ENCODE results near the gene DST. TPM values are rescaled to one million over a fixed set of nuclear protein-coding genes. Genes with fewer than 3 reads are reported as not detected.

Gene DST
- total RNA-seq, 2 experiments from 2014 or later, result 0.54 to 1.3 TPM

DNA sequence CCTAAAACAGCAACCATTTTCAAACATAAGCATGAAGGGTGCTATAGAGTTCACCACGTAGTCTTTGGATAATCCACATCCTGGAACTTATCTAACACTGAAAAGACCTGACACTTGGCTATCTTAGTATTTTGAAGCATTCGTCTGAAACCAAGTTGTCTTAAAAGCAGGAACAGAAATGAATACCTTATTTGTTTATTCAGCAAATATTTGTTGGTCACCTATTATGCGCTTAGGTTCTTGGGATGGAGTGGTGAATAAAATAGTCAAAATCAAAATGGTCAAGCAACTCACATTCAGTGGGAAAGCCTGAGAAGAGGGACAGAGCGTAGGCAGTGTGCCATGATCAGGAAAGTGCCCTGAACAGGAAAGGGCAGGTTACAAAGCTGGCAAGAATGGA is 206.9 kb downstream of the DST start:
- H3K9me3 Mint-ChIP-seq, result peaks cover 3% of the 10 kb centered on the region

DNA sequence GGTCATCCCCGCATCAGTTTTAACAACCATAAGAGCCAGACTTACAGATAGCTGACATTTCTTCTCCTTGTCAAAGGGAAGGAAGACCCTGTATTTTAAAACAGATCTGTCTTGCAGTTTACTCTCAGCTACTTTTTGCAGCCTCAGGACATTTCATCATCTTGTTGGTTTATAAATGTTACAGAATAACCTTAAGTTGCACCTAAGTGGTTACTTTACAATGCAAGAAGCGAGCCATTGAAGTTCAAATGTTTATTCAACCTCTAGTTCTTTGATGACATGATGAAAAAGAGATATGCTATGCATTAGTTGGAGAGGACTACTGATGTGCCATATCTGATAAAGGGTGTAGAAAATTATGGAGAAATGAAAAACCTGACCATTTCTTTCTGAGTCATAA is 207.4 kb downstream of the DST start:
- Mint-ChIP-seq H3K36me3 (no peaks in the 10 kb centered on the region), H3K9me3 (peaks cover 3% of the 10 kb centered on the region), H3K27me3 (no peaks in the 10 kb centered on the region), H3K27ac (no peak overlapping the region), H3K4me3 (no peak overlapping the region), H3K4me1 (no peaks in the 10 kb centered on the region)
- no peak for ATAC-seq (ENCODE audit: low read depth)
- DNase-seq, result no peak
- POLR2A ChIA-PET, result no interaction called here

More for the DNA sequence above, 206.9 kb downstream of the DST start:
- no peak overlapping the region for H3K4me3 Mint-ChIP-seq
- H3K27me3 Mint-ChIP-seq, result no peaks in the 10 kb centered on the region
- ATAC-seq (ENCODE audit: low read depth) (no peak), DNase-seq (no peak)
- H3K27ac Mint-ChIP-seq, result no peak overlapping the region
- POLR2A ChIA-PET, result no interaction called here
- no peaks in the 10 kb centered on the region for H3K4me1 Mint-ChIP-seq
- H3K36me3 Mint-ChIP-seq, result no peaks in the 10 kb centered on the region

DNA sequence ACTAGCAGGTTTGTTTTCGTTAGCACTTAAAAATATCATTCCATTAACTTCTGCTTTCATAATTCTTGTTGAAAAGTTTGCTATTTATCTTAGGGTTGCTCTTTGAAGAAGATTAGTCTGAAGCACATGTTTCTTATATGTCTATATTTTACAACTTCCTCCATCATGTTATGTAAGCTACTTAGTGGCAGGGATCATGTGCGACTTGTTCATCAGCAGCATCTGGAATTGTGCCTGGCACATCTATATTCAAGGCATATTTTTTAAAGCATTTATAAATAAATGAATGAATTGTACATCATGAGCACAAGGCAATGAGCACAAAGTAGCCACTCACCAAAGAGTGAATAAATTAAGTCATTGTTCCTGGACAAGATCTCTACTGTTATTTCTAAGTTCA is 208.1 kb downstream of the DST start:
- Mint-ChIP-seq H3K27me3 (no peaks in the 10 kb centered on the region), H3K4me1 (no peaks in the 10 kb centered on the region), H3K36me3 (no peaks in the 10 kb centered on the region), H3K9me3 (peaks cover 5% of the 10 kb centered on the region), H3K4me3 (no peak overlapping the region), H3K27ac (no peak overlapping the region)
- DNase-seq (no peak), ATAC-seq (ENCODE audit: low read depth) (no peak)
- POLR2A ChIA-PET, result no interaction called here

DNA sequence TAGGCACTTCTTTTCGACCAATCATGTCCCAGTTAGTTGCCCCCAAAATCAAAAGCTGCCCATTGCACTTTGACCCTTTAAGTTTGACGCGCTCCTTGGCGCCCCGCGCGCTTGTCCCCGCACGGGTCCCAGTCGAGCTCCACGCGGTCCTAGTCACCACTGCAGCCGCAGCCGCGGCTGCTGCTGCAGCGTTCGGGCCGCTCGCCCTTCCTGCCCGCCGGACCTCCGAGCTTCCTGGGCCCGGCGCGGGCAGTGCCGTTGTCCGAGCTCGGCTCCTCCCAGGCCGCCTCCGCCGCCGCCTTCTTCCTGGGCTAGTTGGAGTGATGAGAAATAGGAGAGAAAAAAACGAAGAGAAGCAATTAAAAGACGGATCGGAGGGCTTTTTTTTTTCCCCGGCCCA is 209.6 kb downstream of the DST start:
- POLR2A ChIA-PET, result no interaction called here
- Mint-ChIP-seq H3K27ac (no peak overlapping the region), H3K36me3 (no peaks in the 10 kb centered on the region), H3K27me3 (no peaks in the 10 kb centered on the region), H3K4me1 (no peaks in the 10 kb centered on the region), H3K4me3 (no peak overlapping the region), H3K9me3 (peaks cover 2% of the 10 kb centered on the region)
- DNase-seq, result no peak
- no peak for ATAC-seq (ENCODE audit: low read depth)

GRCh38 chr6:56432194-56432593 is 210.5 kb downstream of the DST start:
- H3K27ac Mint-ChIP-seq, result no peak overlapping the region
- H3K27me3 Mint-ChIP-seq, result no peaks in the 10 kb centered on the region
- DNase-seq, result no peak
- no peak overlapping the region for H3K4me3 Mint-ChIP-seq
- POLR2A ChIA-PET, result no interaction called here
- H3K36me3 Mint-ChIP-seq, result no peaks in the 10 kb centered on the region
- H3K4me1 Mint-ChIP-seq, result no peaks in the 10 kb centered on the region
- ATAC-seq (ENCODE audit: low read depth), result no peak
- peaks cover 2% of the 10 kb centered on the region for H3K9me3 Mint-ChIP-seq

DNA sequence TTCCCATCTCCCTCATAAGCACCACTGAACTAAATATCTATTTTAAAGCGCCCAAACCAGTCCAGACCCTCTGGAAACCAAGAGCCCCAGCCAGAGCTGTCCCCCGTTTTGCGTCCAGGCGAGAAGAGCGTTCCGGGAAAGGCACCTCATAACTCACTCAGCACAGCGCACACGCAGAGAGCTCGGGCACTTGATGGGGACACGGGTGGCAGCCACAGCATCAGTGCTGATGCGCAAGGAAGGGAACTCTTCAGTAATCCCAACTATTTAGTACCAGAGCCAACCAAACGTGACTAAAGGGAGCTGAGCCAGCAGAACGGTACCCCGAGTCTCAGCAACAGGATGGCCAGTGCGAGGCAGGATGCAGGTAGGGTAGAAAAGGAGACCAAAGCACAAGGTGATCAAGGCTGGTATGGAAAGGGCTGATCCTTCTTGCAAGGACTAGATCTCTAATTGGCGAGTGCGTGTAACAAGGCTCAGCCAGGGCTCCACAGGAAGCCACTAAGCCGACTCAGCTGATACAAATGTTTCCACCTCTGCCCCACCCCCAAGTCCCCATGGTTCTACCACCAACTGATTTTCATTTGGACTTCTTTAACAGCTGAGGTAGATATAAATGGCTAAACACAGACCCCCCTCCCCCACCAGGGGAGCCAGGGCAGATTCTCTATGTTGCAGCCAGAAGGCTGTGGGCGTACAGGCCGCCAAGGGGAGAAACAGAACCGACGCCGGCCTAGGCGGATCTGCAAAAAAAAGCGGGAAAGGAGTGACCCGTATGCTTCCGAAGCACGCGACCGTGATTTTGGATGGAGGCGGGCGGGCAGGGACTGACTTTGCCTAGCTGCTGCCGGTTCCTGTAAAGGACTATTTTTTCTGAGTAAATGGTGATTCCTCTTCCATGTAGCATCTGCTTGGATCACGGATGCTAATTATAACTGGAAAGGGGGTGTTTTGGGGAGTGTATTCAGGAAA is 211.8 kb downstream of the DST start:
- Mint-ChIP-seq H3K36me3 (no peaks in the 10 kb centered on the region), H3K9me3 (peaks cover 2% of the 10 kb centered on the region), H3K27ac (no peak overlapping the region), H3K4me1 (no peaks in the 10 kb centered on the region), H3K27me3 (peaks cover under 1% of the 10 kb centered on the region), H3K4me3 (no peak overlapping the region)
- POLR2A ChIA-PET, result no interaction called here
- no peak for ATAC-seq (ENCODE audit: low read depth)
- DNase-seq, result no peak

DNA sequence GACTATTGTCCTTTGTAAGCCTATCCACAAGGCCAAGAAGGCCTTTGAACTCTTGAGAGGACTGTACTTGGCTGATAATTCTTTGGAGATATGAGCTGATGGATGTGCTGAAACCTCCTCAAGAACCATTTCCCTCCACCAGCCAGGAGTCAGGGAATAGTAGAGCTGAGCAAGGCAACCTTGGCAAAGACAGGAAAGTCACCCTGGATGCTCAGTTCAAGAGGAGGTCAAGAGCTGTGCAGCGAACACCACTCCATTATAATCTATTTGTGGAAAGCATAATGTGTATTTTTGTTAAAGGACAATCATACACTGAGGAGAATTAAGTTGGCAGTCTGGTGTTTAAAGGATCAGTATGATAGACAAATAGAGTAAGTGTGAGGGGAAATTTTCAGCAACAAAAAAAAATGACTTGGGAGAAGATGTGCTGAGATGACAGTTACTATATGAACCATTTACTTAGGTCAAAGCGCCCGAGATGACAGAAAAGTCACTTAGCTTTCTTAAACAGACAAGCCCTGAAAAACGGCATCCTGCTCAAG is 218.1 kb downstream of the DST start:
- Mint-ChIP-seq H3K4me3 (no peak overlapping the region), H3K9me3 (peaks cover 1% of the 10 kb centered on the region), H3K4me1 (no peaks in the 10 kb centered on the region), H3K27me3 (peaks cover 4% of the 10 kb centered on the region), H3K27ac (no peak overlapping the region), H3K36me3 (no peaks in the 10 kb centered on the region)
- no peak for DNase-seq
- no peak for ATAC-seq (ENCODE audit: low read depth)
- POLR2A ChIA-PET, result no interaction called here

GRCh38 chr6:56424064-56424463 is 218.6 kb downstream of the DST start:
- H3K27me3 Mint-ChIP-seq, result peaks cover 4% of the 10 kb centered on the region
- ATAC-seq (ENCODE audit: low read depth) (no peak), DNase-seq (no peak)
- H3K4me1 Mint-ChIP-seq, result no peaks in the 10 kb centered on the region
- no peak overlapping the region for H3K4me3 Mint-ChIP-seq
- H3K27ac Mint-ChIP-seq, result no peak overlapping the region
- peaks cover 1% of the 10 kb centered on the region for H3K9me3 Mint-ChIP-seq
- POLR2A ChIA-PET, result no interaction called here
- H3K36me3 Mint-ChIP-seq, result no peaks in the 10 kb centered on the region

DNA sequence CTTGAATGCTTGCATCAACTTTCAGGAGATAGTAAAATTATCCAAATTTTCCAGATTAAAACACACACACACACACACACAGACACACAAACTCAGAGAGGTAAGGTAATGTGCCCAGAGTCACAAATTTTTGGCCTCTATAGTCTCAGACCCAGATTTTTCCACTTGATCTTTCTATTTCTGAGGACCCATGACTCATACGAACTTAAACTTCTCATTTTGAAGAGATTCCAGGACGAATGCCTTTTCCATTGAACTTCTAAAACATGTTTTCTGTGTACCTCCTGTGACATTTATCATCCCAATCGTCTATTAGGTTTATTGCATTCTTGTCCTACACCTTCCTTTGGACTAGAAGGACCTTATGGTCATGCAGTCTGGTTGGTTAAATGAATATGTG is 222.4 kb downstream of the DST start:
- Mint-ChIP-seq H3K9me3 (peaks cover 1% of the 10 kb centered on the region), H3K4me3 (no peak overlapping the region), H3K4me1 (no peaks in the 10 kb centered on the region), H3K36me3 (no peaks in the 10 kb centered on the region), H3K27ac (no peak overlapping the region), H3K27me3 (peaks cover 4% of the 10 kb centered on the region)
- POLR2A ChIA-PET, result no interaction called here
- DNase-seq (no peak), ATAC-seq (ENCODE audit: low read depth) (no peak)

GRCh38 chr6:56419191-56419590 is 223.5 kb downstream of the DST start:
- no peak overlapping the region for H3K4me3 Mint-ChIP-seq
- DNase-seq, result no peak
- ATAC-seq (ENCODE audit: low read depth), result no peak
- H3K4me1 Mint-ChIP-seq, result no peaks in the 10 kb centered on the region
- H3K9me3 Mint-ChIP-seq, result peaks cover 1% of the 10 kb centered on the region
- H3K36me3 Mint-ChIP-seq, result no peaks in the 10 kb centered on the region
- POLR2A ChIA-PET, result no interaction called here
- H3K27ac Mint-ChIP-seq, result no peak overlapping the region
- H3K27me3 Mint-ChIP-seq, result peaks cover 4% of the 10 kb centered on the region

DNA sequence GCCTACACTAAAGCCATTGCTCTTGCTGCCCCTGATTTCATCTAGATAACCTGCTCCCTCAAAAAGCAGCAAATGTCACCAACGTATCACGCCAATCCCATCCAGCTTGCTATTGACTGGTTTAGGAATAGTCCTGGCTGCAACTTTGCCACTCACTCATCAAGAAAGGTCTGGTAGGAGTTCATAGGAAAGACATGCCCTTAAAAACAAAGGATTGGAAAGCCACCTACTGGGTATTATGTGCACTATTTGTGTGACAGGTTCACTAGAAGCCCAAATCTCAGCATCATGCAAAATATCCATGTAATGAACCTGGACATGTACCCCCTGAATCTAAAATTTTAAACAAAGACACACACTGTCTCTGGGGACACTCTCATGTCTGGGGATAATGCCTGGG is 224.9 kb downstream of the DST start:
- ATAC-seq (ENCODE audit: low read depth) (no peak), DNase-seq (no peak)
- POLR2A ChIA-PET, result no interaction called here
- H3K4me1 Mint-ChIP-seq, result no peaks in the 10 kb centered on the region
- H3K4me3 Mint-ChIP-seq, result no peak overlapping the region
- no peaks in the 10 kb centered on the region for H3K36me3 Mint-ChIP-seq
- H3K27me3 Mint-ChIP-seq, result peaks cover 4% of the 10 kb centered on the region
- H3K27ac Mint-ChIP-seq, result no peak overlapping the region
- no peaks in the 10 kb centered on the region for H3K9me3 Mint-ChIP-seq

DNA sequence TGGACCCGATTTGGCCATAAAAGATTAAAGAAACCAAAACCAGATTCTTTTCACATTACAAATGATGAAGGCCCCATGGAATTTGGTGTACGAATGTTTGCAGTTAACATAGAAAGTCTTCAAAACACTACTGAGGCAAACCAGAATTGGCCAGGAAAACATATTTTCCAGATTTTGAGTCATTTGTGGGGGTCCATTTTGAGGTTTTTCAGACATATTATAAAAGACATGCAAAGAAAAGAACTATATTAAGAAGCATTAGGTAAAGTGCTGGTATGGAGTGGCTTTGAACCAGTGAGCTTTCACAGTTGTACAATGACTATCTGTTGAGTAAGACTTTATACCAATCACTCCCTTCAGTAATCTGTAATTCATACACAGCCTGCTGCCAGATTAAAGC is 226.4 kb downstream of the DST start:
- H3K9me3 Mint-ChIP-seq, result no peaks in the 10 kb centered on the region
- DNase-seq (no peak), ATAC-seq (ENCODE audit: low read depth) (no peak)
- H3K4me3 Mint-ChIP-seq, result no peak overlapping the region
- H3K36me3 Mint-ChIP-seq, result no peaks in the 10 kb centered on the region
- POLR2A ChIA-PET, result no interaction called here
- H3K27me3 Mint-ChIP-seq, result peaks cover 2% of the 10 kb centered on the region
- no peaks in the 10 kb centered on the region for H3K4me1 Mint-ChIP-seq
- no peak overlapping the region for H3K27ac Mint-ChIP-seq

- H3K4me3 Mint-ChIP-seq, result no peak overlapping the region
- H3K27me3 Mint-ChIP-seq, result peaks cover 2% of the 10 kb centered on the region
- H3K27ac Mint-ChIP-seq, result no peak overlapping the region
- no peaks in the 10 kb centered on the region for H3K4me1 Mint-ChIP-seq
- no peaks in the 10 kb centered on the region for H3K36me3 Mint-ChIP-seq
- POLR2A ChIA-PET, result no interaction called here
- no peak for DNase-seq
- no peak for ATAC-seq (ENCODE audit: low read depth)
- H3K9me3 Mint-ChIP-seq, result no peaks in the 10 kb centered on the region
Observed at GRCh38 chr6:56408976-56409375, 233.7 kb downstream of the DST start.

Measured in activated naive CD8-positive, alpha-beta T cell treated with anti-CD3 and anti-CD28 coated beads, Interleukin-2, amount 10 ng/mL, durations not matched to agents 7 days and 5 days (primary cell).